ENCODE results near the gene PRKCD.

GRCh38 chr3:53155760-53156159 is 5.2 kb upstream of the PRKCD start:
- TF ChIP-seq, protein P1, sequence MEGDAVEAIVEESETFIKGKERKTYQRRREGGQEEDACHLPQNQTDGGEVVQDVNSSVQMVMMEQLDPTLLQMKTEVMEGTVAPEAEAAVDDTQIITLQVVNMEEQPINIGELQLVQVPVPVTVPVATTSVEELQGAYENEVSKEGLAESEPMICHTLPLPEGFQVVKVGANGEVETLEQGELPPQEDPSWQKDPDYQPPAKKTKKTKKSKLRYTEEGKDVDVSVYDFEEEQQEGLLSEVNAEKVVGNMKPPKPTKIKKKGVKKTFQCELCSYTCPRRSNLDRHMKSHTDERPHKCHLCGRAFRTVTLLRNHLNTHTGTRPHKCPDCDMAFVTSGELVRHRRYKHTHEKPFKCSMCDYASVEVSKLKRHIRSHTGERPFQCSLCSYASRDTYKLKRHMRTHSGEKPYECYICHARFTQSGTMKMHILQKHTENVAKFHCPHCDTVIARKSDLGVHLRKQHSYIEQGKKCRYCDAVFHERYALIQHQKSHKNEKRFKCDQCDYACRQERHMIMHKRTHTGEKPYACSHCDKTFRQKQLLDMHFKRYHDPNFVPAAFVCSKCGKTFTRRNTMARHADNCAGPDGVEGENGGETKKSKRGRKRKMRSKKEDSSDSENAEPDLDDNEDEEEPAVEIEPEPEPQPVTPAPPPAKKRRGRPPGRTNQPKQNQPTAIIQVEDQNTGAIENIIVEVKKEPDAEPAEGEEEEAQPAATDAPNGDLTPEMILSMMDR (IDR thresholded peaks at IDR 0.05): no peak
- no peak for TF ChIP-seq POLR2A (IDR thresholded peaks at IDR 0.05)

Measured in lower leg skin (tissue), 3 donors.